Uterus (tissue), 2 donors: ENCODE results near the gene ZNF746.

ENCODE experiments used
- POLR2A ChIP-seq, 2 donors: fragments of 450-650 bp; IDR thresholded peaks; one replicate each; pipeline ENCODE4 v1.6.1; 2016; ENCODE audit warnings: antibody characterized with exemption in 2 of 2, mild to moderate bottlenecking in 1 of 2, moderate library complexity in 1 of 2
- TF ChIP-seq, protein P1 (sequence below), 4 experiments: fragments of 200-600 bp in 2 of 4; fragments of 450-650 bp in 2 of 4; sonication (generic) in 2 of 4; IDR thresholded peaks; one replicate each; pipeline ENCODE4 v1.5.1; 2016 to 2019; ENCODE audit warnings: antibody characterized with exemption in 4 of 4, mild to moderate bottlenecking in 2 of 4, moderate library complexity in 1 of 4

- TF ChIP-seq, protein P1, sequence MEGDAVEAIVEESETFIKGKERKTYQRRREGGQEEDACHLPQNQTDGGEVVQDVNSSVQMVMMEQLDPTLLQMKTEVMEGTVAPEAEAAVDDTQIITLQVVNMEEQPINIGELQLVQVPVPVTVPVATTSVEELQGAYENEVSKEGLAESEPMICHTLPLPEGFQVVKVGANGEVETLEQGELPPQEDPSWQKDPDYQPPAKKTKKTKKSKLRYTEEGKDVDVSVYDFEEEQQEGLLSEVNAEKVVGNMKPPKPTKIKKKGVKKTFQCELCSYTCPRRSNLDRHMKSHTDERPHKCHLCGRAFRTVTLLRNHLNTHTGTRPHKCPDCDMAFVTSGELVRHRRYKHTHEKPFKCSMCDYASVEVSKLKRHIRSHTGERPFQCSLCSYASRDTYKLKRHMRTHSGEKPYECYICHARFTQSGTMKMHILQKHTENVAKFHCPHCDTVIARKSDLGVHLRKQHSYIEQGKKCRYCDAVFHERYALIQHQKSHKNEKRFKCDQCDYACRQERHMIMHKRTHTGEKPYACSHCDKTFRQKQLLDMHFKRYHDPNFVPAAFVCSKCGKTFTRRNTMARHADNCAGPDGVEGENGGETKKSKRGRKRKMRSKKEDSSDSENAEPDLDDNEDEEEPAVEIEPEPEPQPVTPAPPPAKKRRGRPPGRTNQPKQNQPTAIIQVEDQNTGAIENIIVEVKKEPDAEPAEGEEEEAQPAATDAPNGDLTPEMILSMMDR (IDR thresholded peaks at IDR 0.05): no peak
- TF ChIP-seq POLR2A (IDR thresholded peaks at IDR 0.05): no peak
These were observed 27.8 kb downstream of the ZNF746 start for GRCh38 chr7:149469806-149470205.
